Smooth muscle cell (in vitro differentiated cells): Measurements from ENCODE around the gene THSD7A. TPM values are rescaled to one million over a fixed set of nuclear protein-coding genes. Genes with fewer than 3 reads are reported as not detected.

Experiments used
- DNase-seq: peaks from one replicate; lab custom pipeline; 2025; ENCODE audit not compliant: unreplicated experiment; lab: John Stamatoyannopoulos, UW
- H2AFZ ChIP-seq: fragments of 200-600 bp; sonication (generic); 2 replicates; pipeline ENCODE4 v1.6.0; 2016; ENCODE audit warnings: antibody characterized with exemption, low read depth, mild to moderate bottlenecking
- H3F3A ChIP-seq: fragments of 200-600 bp; sonication (generic); 2 replicates; pipeline ENCODE4 v1.6.0; 2017; ENCODE audit warnings: antibody characterized with exemption, low read depth
- H3K27ac ChIP-seq: fragments of 200-600 bp; sonication (generic); 2 replicates; pipeline ENCODE4 v1.5.1; 2016; ENCODE audit warnings: low read depth, mild to moderate bottlenecking
- H3K27me3 ChIP-seq: fragments of 200-600 bp; sonication (generic); 2 replicates; pipeline ENCODE4 v1.6.1; 2016; ENCODE audit warnings: low read depth, mild to moderate bottlenecking
- H3K36me3 ChIP-seq: fragments of 200-600 bp; sonication (generic); 2 replicates; pipeline ENCODE4 v1.5.1; 2016; ENCODE audit warnings: low read depth
- H3K4me1 ChIP-seq: fragments of 200-600 bp; sonication (generic); 2 replicates; pipeline ENCODE4 v1.5.1; 2016; ENCODE audit warnings: low read depth
- H3K4me2 ChIP-seq: fragments of 200-600 bp; sonication (generic); 2 replicates; pipeline ENCODE4 v1.6.0; 2016; ENCODE audit warnings: mild to moderate bottlenecking
- H3K4me3 ChIP-seq: fragments of 200-600 bp; sonication (generic); 2 replicates; pipeline ENCODE4 v1.5.1; 2016; ENCODE audit warnings: mild to moderate bottlenecking
- H3K79me2 ChIP-seq: fragments of 200-600 bp; sonication (generic); 2 replicates; pipeline ENCODE4 v1.6.0; 2016; ENCODE audit warnings: low read depth, mild to moderate bottlenecking
- H3K9ac ChIP-seq: fragments of 200-600 bp; sonication (generic); 2 replicates; pipeline ENCODE4 v1.6.0; 2016; ENCODE audit warnings: low read depth
- H3K9me3 ChIP-seq: fragments of 200-600 bp; sonication (generic); replicated peaks from 2 replicates; pipeline ENCODE4 v1.5.1; 2016; ENCODE audit warnings: low read depth
- H4K20me1 ChIP-seq: fragments of 200-600 bp; sonication (generic); 2 replicates; pipeline ENCODE4 v1.6.0; 2016; ENCODE audit warnings: low read depth
- CTCF ChIP-seq: fragments of 200-600 bp; sonication (generic); IDR thresholded peaks from 2 replicates; pipeline ENCODE4 v1.5.1; 2017; ENCODE audit warnings: borderline replicate concordance, mild to moderate bottlenecking, antibody characterized with exemption; ENCODE audit not compliant: insufficient read depth, poor library complexity, severe bottlenecking
- WGBS: methylation state at CpG from one replicate; pipeline ENCODE4 v1.1.7; 2016; ENCODE audit warnings: low lambda C conversion rate; 5-methylcytosine and 5-hydroxymethylcytosine counted together
- polyA plus RNA-seq: library from polyadenylated mRNA; unstranded; fragments of >200 nt; fragmentation: Nextera tagmentation; extraction: Ambion mirVana; gene quantifications from 2 replicates; pipeline ENCODE4 v1.2.1, GENCODE V29; 2016
- total RNA-seq: library from RNA; depleted of rRNA; stranded (reverse); fragments of >200 nt; gene quantifications from 2 replicates; pipeline ENCODE4 v1.2.3, GENCODE V29; 2014

Gene THSD7A
- total and polyA plus RNA-seq, 2 experiments from 2014 or later: 1.7 to 2.7 TPM

DNA sequence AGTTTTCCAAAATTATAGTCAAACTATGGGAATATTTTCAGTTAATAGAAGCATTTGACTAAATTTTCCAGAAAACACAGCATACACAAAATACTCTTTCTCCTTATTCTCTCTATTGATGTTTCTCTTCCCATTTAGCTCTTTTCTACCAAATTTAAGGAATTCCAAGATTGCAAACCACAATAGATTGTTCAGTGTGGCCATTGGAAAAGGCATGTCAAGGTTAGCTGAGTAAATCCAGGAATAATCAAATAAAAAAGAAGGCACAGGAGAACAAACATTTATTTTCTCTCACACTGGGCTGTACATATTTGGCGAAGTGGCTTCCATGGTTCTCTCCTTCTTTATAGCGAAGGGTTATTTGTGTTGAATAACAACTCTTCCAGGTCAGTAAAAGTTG lies 117.3 kb downstream of the THSD7A start:
- 92% methylated on average over 2 of the region's 2 CpGs for WGBS
- Histone ChIP-seq H3K4me3 (no peak overlapping the region), H3K4me2 (no peak overlapping the region), H2AFZ (no peak overlapping the region), H3K4me1 (no peaks in the 10 kb centered on the region), H4K20me1 (no peaks in the 10 kb centered on the region), H3K79me2 (no peaks in the 10 kb centered on the region), H3F3A (no peaks in the 10 kb centered on the region), H3K27ac (no peak overlapping the region), H3K36me3 (no peaks in the 10 kb centered on the region), H3K9me3 (no peaks in the 10 kb centered on the region), H3K27me3 (no peaks in the 10 kb centered on the region), H3K9ac (no peak overlapping the region)
- TF ChIP-seq CTCF: no peak
- no peak for DNase-seq

DNA sequence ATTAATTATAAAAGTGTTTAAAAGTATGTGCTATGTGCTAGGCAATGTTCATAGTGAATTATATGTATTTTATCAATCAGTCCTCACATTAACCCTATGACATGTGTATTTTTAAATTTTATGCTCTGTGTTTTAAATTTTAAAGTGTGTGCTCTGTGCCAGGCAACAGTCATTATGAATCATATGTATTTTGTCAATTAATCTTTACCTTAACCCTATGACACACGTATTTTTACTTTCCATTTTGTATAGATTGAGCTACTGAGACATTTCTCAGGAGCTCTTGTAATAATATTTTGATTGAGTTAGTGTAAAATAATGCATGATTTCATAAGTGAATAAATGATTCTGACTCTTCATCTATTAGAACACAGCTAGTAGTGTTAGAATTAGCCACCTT lies 117.8 kb downstream of the THSD7A start:
- Histone ChIP-seq H3K4me1 (no peaks in the 10 kb centered on the region), H3K9ac (no peak overlapping the region), H3K79me2 (no peaks in the 10 kb centered on the region), H2AFZ (no peak overlapping the region), H3K27ac (no peak overlapping the region), H3K9me3 (no peaks in the 10 kb centered on the region), H3K27me3 (no peaks in the 10 kb centered on the region), H3F3A (no peaks in the 10 kb centered on the region), H3K36me3 (no peaks in the 10 kb centered on the region), H3K4me3 (no peak overlapping the region), H3K4me2 (no peak overlapping the region), H4K20me1 (no peaks in the 10 kb centered on the region)
- TF ChIP-seq CTCF: no peak
- no peak for DNase-seq
- WGBS: 39% methylated on average over 1 of the region's 1 CpG

- H3K36me3 ChIP-seq: no peaks in the 10 kb centered on the region
- no peak overlapping the region for H3K9ac ChIP-seq
- 65% methylated on average over 3 of the region's 3 CpGs for WGBS
- H2AFZ ChIP-seq: no peak overlapping the region
- no peaks in the 10 kb centered on the region for H3F3A ChIP-seq
- H3K27me3 ChIP-seq: no peaks in the 10 kb centered on the region
- no peak overlapping the region for H3K4me2 ChIP-seq
- H3K4me3 ChIP-seq: no peak overlapping the region
- H3K79me2 ChIP-seq: no peaks in the 10 kb centered on the region
- H3K9me3 ChIP-seq: no peaks in the 10 kb centered on the region
- no peaks in the 10 kb centered on the region for H4K20me1 ChIP-seq
- H3K4me1 ChIP-seq: no peaks in the 10 kb centered on the region
- no peak for TF ChIP-seq CTCF
- no peak for DNase-seq
- H3K27ac ChIP-seq: no peak overlapping the region
Measured at GRCh38 chr7:11713352-11713751, 118.6 kb downstream of the THSD7A start.

DNA sequence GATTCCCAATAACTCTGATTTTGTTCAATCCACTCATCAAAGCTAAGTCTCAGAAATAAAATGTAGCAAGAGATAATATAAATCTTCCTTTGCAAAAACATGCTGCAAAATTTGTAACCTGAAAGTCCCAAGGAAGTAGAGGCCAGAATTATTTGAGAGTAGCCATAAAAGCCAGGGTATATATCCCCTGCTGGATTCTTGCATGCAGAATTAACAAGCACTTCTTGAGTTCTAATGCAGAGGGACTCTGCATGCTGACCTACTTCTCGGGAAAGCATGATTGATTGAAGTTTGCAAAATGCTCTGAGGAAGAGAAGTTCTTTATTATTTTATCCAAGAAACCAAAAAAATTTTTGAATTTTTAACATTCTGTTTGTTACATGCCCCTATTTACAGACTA lies 121.6 kb downstream of the THSD7A start:
- no peaks in the 10 kb centered on the region for H3K9me3 ChIP-seq
- no peaks in the 10 kb centered on the region for H3K79me2 ChIP-seq
- no peak overlapping the region for H2AFZ ChIP-seq
- H4K20me1 ChIP-seq: no peaks in the 10 kb centered on the region
- DNase-seq: no peak
- no peaks in the 10 kb centered on the region for H3K36me3 ChIP-seq
- no peak for TF ChIP-seq CTCF
- H3K9ac ChIP-seq: no peak overlapping the region
- no peak overlapping the region for H3K27ac ChIP-seq
- H3K4me1 ChIP-seq: peaks cover 8% of the 10 kb centered on the region
- 83% methylated on average over 1 of the region's 1 CpG for WGBS
- no peaks in the 10 kb centered on the region for H3F3A ChIP-seq
- H3K27me3 ChIP-seq: no peaks in the 10 kb centered on the region
- H3K4me2 ChIP-seq: no peak overlapping the region
- no peak overlapping the region for H3K4me3 ChIP-seq
